BLaER1 (cell line): ENCODE measurements around the gene PSMB4.

Experiments
- H3K27ac ChIP-seq: shearing (Covaris generic); formaldehyde crosslinking; 2 replicates; pipeline ENCODE4 v1.8.1; 2022
- H3K27me3 ChIP-seq: shearing (Covaris generic); formaldehyde crosslinking; 2 replicates; pipeline ENCODE4 v1.8.1; 2022
- H3K36me3 ChIP-seq: shearing (Covaris generic); formaldehyde crosslinking; 2 replicates; pipeline ENCODE4 v1.8.1; 2022
- H3K4me1 ChIP-seq: shearing (Covaris generic); formaldehyde crosslinking; 2 replicates; pipeline ENCODE4 v1.8.1; 2022
- H3K4me2 ChIP-seq: shearing (Covaris generic); formaldehyde crosslinking; 2 replicates; pipeline ENCODE4 v1.8.1; 2022
- H3K4me3 ChIP-seq: shearing (Covaris generic); formaldehyde crosslinking; 2 replicates; pipeline ENCODE4 v1.8.1; 2022
- H3K9ac ChIP-seq: shearing (Covaris generic); formaldehyde crosslinking; 2 replicates; pipeline ENCODE4 v1.8.1; 2022
- H3K9me3 ChIP-seq: shearing (Covaris generic); formaldehyde crosslinking; 2 replicates; pipeline ENCODE4 v1.8.1; 2022
- H4K20me1 ChIP-seq: shearing (Covaris generic); formaldehyde crosslinking; 2 replicates; pipeline ENCODE4 v1.8.1; 2022
- Cebpa-rat ChIP-seq: shearing (Covaris generic); IDR thresholded peaks from 2 replicates; pipeline ENCODE4 v1.8.1; 2022

PSMB4 gene

GRCh38 chr1:151368393-151369301 is 30.7 kb upstream of the PSMB4 start:
- no peaks in the 10 kb centered on the region for H4K20me1 ChIP-seq
- no peak overlapping the region for H3K4me3 ChIP-seq
- no peak for TF ChIP-seq Cebpa-rat
- H3K4me1 ChIP-seq = peaks cover 24% of the 10 kb centered on the region
- H3K27me3 ChIP-seq = no peaks in the 10 kb centered on the region
- H3K36me3 ChIP-seq = no peaks in the 10 kb centered on the region
- 0 out of 2 replicates have a peak overlapping the region, but pooled peaks have one; percentile 76 for H3K27ac ChIP-seq
- H3K9ac ChIP-seq = no peak overlapping the region
- no peak overlapping the region for H3K4me2 ChIP-seq
- H3K9me3 ChIP-seq = peaks cover 8% of the 10 kb centered on the region

GRCh38 chr1:151369302-151369610 is 30.1 kb upstream of the PSMB4 start:
- Histone ChIP-seq H3K9me3 (peaks cover 4% of the 10 kb centered on the region; the same call in 1 of the 2 replicates), H3K4me3 (no peak overlapping the region), H3K27me3 (no peaks in the 10 kb centered on the region), H3K4me2 (peak overlapping the region; percentile 60), H3K36me3 (no peaks in the 10 kb centered on the region), H4K20me1 (no peaks in the 10 kb centered on the region), H3K9ac (no peak overlapping the region), H3K4me1 (peaks cover 30% of the 10 kb centered on the region), H3K27ac (peak overlapping the region; percentile 76)
- no peak for TF ChIP-seq Cebpa-rat

- no peak for TF ChIP-seq Cebpa-rat
- Histone ChIP-seq H3K9me3 (no peaks in the 10 kb centered on the region), H3K4me2 (peak overlapping the region; percentile 60), H4K20me1 (no peaks in the 10 kb centered on the region), H3K27me3 (no peaks in the 10 kb centered on the region), H3K36me3 (no peaks in the 10 kb centered on the region), H3K9ac (0 out of 2 replicates have a peak overlapping the region, but pooled peaks have one; percentile 21), H3K27ac (peak overlapping the region; percentile 76), H3K4me3 (no peak overlapping the region), H3K4me1 (peaks cover 31% of the 10 kb centered on the region)
Measured at GRCh38 chr1:151369621-151370048, 29.7 kb upstream of the PSMB4 start.

GRCh38 chr1:151370211-151370911 is 29.0 kb upstream of the PSMB4 start:
- H3K27ac ChIP-seq = peak overlapping the region; percentile 76
- no peaks in the 10 kb centered on the region for H3K36me3 ChIP-seq
- no peak overlapping the region for H3K4me3 ChIP-seq
- no peaks in the 10 kb centered on the region for H3K27me3 ChIP-seq
- no peaks in the 10 kb centered on the region for H3K9me3 ChIP-seq
- peak overlapping the region; percentile 60 for H3K4me2 ChIP-seq
- H3K9ac ChIP-seq = peak overlapping the region; percentile 21; the same call in 1 of the 2 replicates
- peaks cover 31% of the 10 kb centered on the region for H3K4me1 ChIP-seq
- H4K20me1 ChIP-seq = no peaks in the 10 kb centered on the region
- no peak for TF ChIP-seq Cebpa-rat

- Histone ChIP-seq H3K9me3 (no peaks in the 10 kb centered on the region), H3K9ac (no peak overlapping the region), H3K27ac (no peak overlapping the region), H3K4me1 (peaks cover 31% of the 10 kb centered on the region), H3K4me2 (no peak overlapping the region), H3K27me3 (no peaks in the 10 kb centered on the region), H4K20me1 (no peaks in the 10 kb centered on the region), H3K4me3 (no peak overlapping the region), H3K36me3 (no peaks in the 10 kb centered on the region)
- TF ChIP-seq Cebpa-rat = no peak
Measured at GRCh38 chr1:151371370-151372057, 27.9 kb upstream of the PSMB4 start.

- H4K20me1 ChIP-seq = no peaks in the 10 kb centered on the region
- no peaks in the 10 kb centered on the region for H3K27me3 ChIP-seq
- H3K4me2 ChIP-seq = 0 out of 2 replicates have a peak within 1 kb of the TSS, but pooled peaks have one; percentile 26
- no peak within 1 kb of the TSS for H3K9ac ChIP-seq
- no peak for TF ChIP-seq Cebpa-rat
- no peak within 1 kb of the TSS for H3K27ac ChIP-seq
- H3K9me3 ChIP-seq = no peaks in the 10 kb centered on the region
- H3K4me1 ChIP-seq = peaks cover 31% of the 10 kb centered on the region
- H3K36me3 ChIP-seq = no peaks in the 10 kb centered on the region
- H3K4me3 ChIP-seq = no peak within 1 kb of the TSS
Measured at GRCh38 chr1:151372058-151372934, 27.1 kb upstream of the PSMB4 start, which contains the start of gene SELENBP1. Gene SELENBP1 (minus strand): TSS chr1:151372705. CDS start chr1:151372641, 64 bp downstream.

- peaks cover 31% of the 10 kb centered on the region for H3K4me1 ChIP-seq
- no peak overlapping the region for H3K4me2 ChIP-seq
- H3K4me3 ChIP-seq = no peak overlapping the region
- H3K9me3 ChIP-seq = no peaks in the 10 kb centered on the region
- no peaks in the 10 kb centered on the region for H3K36me3 ChIP-seq
- H4K20me1 ChIP-seq = no peaks in the 10 kb centered on the region
- H3K27me3 ChIP-seq = no peaks in the 10 kb centered on the region
- no peak overlapping the region for H3K9ac ChIP-seq
- no peak overlapping the region for H3K27ac ChIP-seq
- TF ChIP-seq Cebpa-rat = no peak
Measured at GRCh38 chr1:151373196-151373595, 26.2 kb upstream of the PSMB4 start.

- Histone ChIP-seq H3K27me3 (no peaks in the 10 kb centered on the region), H3K36me3 (no peaks in the 10 kb centered on the region), H3K9ac (no peak overlapping the region), H4K20me1 (no peaks in the 10 kb centered on the region), H3K4me2 (no peak overlapping the region), H3K27ac (no peak overlapping the region), H3K4me1 (peaks cover 9% of the 10 kb centered on the region; the same call in 1 of the 2 replicates), H3K9me3 (no peaks in the 10 kb centered on the region), H3K4me3 (no peak overlapping the region)
- TF ChIP-seq Cebpa-rat = no peak
Measured at GRCh38 chr1:151377150-151377884, 22.1 kb upstream of the PSMB4 start.
